IPS-NIHi7 (cell line): Measurements from ENCODE around the gene OR5AS1.
"Not testable (repeated sequence)": the region's sequence is repeated elsewhere in the genome, so short reads cannot be mapped to it uniquely, and the experiment has no call there.

Experiments
- DNase-seq: peaks from one replicate; pipeline ENCODE4 v3.0.0; 2012; ENCODE audit warnings: mixed read lengths; ENCODE audit errors: extremely low spot score

OR5AS1 gene

GRCh38 chr11:56027354-56027753, at the start of gene OR5AS1:
Gene OR5AS1 (plus strand): TSS chr11:56027654. CDS start chr11:56030419, 2,765 bp downstream.
- no peak for DNase-seq

DNA sequence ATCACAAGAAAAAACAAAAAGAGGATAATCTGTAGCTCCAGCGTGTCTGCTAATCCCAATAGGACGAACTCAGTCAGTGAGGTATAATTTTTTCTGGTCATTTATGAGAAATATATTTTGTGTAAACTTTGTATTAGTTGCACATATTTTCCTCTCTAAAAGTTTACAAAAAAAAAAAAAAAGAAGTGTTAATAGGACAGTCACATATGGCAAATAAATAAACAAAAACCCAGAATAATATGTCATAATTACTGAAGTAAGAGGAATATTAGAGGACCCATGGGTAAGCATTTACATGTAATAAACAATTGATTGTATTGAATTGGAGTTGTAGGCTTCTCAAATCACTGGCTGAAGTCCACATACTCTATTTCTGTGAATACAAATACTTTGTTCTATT, 32.9 kb upstream of the OR5AS1 start, which contains the start of gene OR5F1:
TSS of gene OR5F1 (minus strand) at position 101 of the 400 bp plus-strand sequence. CDS start at position 101, 0 bp downstream.
- no peak for DNase-seq

DNA sequence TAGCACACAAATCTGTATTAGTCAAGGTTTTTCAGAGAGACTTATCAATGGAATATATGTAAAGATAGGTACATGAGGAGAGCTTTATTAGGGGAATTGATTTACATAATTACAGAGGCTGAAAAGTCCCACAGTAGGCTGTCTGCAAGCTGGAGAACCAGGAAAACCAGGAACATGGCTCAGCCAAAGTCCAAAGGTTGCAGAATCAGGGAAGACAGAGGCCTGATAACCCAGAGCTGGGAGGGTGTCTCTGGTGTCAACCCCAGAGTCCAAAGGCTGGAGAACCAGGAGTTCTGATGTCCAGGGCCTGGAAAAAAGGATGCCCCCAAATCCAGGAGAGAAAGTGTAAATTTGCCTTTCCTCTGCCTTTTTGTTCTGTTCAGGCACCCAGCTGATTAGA, 16.7 kb upstream of the OR5AS1 start:
- DNase-seq, result no peak

DNA sequence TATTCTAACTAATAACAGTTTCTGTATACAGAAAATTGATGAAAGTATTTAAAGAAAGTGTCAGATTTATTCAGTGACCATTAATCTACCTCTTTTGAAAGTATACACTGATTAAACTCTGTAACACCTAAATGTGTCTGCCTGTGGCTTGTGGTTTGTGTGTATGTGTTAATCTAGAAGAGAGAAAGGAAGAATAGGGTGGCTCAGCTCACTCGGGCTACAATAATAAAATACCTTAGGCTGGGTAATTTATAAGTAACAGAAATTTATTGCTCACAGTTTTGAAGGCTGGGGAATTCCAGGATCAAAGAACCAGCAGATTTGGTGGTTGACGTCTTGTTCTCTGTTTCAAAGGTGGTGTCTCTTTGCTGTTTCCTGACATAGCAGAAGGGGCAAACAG, 13.6 kb upstream of the OR5AS1 start:
- no peak for DNase-seq

DNA sequence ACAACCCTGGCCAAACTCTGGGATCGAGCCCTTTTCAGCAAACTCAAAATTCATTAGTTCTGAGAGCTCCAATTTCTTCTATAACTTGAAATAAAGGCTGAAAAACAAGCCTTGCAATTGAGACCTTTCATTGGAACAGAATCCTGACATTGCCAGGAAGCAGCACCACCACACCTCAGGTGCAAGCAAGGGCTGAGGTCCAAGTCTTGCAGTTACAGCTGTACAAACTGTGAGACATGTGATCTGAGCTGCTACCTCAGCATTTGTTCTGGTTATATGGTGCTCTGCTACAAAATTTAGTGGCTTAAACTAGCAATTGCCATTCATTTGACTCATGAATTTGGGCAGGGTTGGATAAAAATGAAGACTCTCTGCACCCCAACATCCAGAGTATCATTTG, 18.1 kb downstream of the OR5AS1 start:
- DNase-seq, result no peak

- DNase-seq, result no peak
Measured at GRCh38 chr11:56048480-56048879, 21.0 kb downstream of the OR5AS1 start.

- DNase-seq, result no peak
Measured at GRCh38 chr11:56049487-56049886, 22.0 kb downstream of the OR5AS1 start.

- DNase-seq, result not testable (repeated sequence)
Measured at GRCh38 chr11:56056366-56056765, 28.9 kb downstream of the OR5AS1 start.

DNA sequence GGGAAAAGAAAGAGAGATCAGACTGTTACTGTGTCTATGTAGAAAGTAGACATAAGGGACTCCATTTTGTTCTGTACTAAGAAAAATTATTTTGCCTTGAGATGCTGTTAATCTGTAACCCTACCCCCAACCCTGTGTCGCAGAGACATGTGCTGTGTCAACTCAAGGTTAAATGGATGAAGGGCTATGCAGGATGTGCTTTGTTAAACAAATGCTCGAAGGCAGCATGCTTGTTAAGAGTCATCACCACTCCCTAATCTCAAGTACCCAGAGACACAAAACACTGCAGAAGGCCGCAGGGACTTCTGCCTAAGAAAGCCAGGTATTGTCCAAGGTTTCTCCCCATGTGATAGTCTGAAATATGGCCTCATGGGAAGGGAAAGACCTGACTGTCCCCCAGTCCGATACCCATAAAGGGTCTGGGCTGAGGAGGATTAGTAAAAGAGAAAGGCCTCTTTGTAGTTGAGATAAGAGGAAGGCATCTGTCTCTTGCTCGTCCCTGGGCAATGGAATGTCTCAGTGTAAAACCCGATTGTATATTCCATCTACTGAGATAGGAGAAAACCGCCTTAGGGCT, 30.3 kb downstream of the OR5AS1 start:
- DNase-seq, result not testable (repeated sequence)

- not testable (repeated sequence) for DNase-seq
Measured at GRCh38 chr11:56058260-56058780, 30.9 kb downstream of the OR5AS1 start.

GRCh38 chr11:56066980-56067379, 39.5 kb downstream of the OR5AS1 start:
- no peak for DNase-seq
